GM18909 (cell line): ENCODE data around the gene GABRG3.

ENCODE experiments used
- ATAC-seq: cut with Tn5 transposase; IDR thresholded peaks from one replicate; pipeline ENCODE4 v1.9.1; 2021; ENCODE audit warnings: mild to moderate bottlenecking; ENCODE audit not compliant: unreplicated experiment, poor library complexity

GABRG3 gene

DNA sequence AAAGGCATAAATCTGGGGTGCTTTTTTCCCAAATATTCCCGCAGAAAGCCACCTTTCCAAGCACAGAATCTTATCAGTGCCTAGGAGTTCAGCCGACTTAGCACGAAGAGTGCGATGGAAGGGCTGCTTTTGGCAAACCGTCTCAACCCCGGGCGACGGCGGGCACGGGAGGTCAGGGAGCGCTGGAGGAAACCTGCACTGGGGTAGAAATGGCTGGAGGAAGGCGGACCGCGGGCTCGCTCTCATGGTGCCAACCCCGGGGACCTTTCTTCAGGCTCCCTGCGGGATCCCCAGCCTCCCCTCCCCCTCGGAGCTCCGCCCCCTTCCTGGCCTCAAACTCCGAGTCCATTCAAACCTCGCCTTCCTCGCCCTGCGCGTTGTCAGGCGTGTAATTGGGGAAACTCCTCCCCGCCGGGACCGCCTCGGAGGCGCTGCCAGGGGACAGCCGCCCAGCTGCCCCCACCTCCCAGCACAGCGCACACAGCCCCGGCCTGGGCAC, at the start of gene GABRG3:
Gene GABRG3, plus strand, starts transcription at position 470 of the 499 bp plus-strand sequence.
- no peak for ATAC-seq

DNA sequence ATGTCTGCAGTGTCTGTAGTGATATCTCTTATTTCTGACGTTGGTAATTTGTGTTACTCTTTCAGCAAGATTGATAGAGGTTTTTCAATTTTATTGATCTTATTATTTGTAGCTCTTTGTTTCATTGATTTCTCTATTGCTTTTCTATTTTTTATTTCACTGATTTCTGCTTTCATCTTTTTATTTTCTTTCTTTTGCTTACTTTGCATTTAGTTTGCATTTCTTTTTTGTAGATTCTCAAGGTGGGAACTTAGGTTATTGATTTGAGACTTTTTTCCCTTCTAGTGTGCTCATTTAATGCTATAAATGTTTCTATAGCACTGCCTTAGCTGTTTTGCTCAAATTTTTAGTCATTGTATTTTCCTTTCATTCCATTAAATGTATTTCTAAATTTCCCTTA, 49.5 kb upstream of the GABRG3 start:
- ATAC-seq = no peak

DNA sequence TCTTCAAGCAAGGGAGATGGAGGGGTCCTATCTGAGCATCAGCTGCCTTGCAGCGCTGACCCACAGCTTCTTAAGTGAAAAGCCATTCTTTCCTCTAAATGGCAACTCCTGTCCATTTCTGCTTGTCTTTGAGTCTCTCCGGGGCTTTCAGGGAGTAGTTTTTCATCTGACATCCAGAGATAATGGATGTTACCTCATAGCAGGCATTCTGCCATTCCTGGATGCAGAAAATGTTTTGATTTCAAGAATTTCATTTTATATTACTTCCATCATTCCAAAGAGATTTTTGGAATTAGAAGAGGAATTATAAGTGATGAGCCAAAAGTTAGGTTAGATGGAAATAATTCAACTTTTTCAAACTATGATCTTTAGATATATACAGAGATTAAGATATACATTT, 44.9 kb upstream of the GABRG3 start:
- ATAC-seq = no peak

DNA sequence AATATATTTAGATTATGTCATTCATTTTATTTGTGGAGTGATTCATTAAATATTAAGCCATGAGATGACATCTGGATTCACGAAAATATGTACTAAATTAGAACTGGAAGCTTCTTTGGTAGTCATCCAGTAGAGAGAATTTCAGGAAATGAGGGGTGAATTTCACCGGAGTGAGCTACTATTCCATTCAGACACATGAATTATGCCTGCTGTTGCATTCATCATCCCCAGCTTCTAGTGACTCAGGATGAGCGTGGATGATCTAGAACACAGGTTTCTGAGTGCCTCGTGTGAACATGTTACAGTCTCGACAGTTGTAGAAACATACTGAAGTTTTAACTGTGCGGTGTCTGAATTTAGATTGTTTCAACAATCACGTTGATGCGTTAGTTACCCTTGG, 42.9 kb upstream of the GABRG3 start:
- no peak for ATAC-seq

DNA sequence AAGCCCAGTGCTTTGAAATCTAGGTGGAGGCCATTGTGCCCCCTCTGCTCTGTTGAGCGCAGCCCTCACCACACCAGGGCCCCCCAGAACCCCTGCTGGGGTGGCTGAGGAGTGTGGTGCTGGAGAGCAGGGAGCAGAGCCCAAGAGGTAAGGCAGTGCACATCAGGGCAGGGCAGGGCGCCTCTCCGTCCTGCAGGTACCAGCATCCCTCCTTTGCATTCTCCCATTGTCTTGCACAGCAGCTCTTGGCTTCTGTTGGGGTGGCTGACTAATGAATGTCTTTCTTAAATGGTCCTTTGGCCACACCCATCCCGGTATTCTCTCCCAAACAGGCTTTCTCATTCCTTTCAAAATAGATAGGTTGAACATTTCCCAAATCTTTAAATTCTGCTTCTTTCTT, 41.4 kb upstream of the GABRG3 start:
- ATAC-seq = no peak

DNA sequence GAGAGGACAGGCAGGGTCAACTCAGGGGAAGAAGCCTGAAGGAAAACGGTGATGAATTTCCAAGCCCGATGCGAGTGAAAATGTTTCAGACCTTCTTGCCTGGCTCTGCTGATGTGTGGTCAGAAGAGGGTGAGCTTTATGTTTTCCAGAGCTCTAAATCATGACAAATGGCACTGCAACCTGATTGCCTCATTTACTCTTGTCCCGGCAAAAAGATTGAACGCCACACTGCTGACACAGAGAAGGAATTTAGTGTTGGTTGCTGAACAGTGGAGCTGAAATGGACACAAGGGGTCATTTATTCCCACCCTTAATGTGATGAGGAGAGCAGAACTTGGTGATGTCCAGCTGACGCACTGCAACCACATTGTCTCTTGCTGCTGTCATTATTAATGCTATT, 36.1 kb upstream of the GABRG3 start:
- ATAC-seq = no peak

DNA sequence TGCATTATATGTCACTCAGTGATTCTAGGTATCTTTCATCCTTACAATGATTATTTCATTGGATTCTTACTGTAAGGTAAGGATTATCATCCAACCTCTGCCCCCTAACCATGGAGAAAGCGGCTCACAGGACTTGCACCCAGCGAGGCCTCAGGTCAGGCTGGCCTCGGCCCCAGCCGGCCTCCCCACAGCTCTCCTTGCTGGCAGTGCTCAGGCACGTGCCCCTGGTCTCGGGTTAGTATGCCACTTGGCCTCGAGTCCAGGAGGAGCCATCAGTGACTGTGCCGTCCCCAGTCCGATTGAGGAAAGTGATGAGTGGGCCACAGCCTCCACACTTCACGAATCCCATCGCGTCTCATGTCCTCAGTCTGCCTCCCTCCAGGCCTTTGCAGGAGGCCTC, 35.7 kb upstream of the GABRG3 start:
- ATAC-seq = no peak

DNA sequence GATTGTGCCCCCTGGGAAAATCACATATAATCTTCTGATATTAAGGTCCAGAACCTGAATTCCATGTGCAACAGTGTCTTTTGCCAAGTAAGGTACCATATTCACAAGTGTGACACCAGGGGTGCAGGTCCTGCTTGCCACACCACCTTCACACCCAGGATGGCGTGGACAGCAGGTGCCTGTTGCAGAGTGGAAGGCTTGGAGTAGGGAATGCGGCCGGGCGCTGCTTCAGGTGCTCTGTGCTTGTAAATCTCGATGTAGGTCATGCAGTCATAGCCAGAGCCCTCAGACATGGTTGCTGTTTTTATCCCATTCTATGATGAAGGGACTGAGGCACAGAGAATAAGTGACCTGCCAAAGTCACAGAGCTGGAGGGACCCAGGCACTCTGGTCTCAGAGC, 34.5 kb upstream of the GABRG3 start:
- ATAC-seq = no peak

DNA sequence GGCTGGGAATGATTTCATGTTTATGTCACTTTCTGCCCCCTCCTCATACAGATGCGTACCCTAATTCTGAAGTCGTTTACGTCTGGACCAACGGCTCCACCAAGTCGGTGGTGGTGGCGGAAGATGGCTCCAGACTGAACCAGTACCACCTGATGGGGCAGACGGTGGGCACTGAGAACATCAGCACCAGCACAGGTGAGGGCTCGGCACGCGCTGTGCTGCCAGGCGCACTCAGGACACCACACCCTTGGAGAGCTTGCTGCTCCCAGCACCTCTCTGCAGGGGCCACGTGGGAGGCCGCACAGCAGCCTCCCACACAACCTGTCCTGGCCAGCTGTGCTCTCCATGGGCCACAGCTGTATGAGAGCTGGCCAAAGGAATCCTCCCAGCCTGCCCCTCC, 33.8 kb upstream of the GABRG3 start:
- no peak for ATAC-seq

DNA sequence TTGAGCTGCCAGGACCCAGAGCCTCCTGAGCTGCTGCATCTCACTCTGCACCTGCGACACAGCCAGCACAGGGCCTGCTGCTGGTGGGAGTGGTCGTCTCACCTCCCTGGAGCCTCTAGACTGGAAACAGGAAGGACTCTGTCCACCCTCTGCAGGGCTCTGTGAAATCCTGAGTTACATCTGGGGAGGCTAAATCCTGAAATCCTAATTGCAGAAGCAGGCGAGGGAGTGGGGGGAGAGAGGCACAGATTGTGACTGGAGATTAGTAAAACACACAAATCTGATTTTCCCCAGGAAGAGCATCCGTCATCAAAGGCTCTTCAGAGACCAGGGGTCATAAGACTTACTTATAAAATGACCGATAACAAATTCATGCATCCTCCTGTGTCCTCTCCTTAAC, 31.6 kb upstream of the GABRG3 start:
- ATAC-seq = no peak

DNA sequence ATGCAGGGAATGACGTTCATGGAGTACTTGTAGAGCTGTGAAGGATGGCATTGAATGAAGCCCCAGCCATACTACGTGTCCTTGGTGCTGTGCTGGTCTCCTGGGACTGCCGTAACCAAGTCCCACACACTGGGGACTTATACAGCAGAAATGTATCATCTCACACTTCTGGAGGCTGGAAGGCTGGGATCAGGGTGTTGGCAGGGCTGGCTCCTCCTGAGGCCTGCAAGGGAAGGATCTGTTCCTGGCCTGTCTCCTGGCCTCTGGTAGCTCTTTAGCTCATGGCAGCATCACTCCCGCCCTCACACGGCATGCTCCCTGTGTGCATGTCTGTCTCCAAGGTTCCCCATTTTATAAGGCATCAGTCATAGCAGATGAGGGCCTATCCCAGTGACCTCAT, 29.5 kb upstream of the GABRG3 start:
- ATAC-seq = no peak

DNA sequence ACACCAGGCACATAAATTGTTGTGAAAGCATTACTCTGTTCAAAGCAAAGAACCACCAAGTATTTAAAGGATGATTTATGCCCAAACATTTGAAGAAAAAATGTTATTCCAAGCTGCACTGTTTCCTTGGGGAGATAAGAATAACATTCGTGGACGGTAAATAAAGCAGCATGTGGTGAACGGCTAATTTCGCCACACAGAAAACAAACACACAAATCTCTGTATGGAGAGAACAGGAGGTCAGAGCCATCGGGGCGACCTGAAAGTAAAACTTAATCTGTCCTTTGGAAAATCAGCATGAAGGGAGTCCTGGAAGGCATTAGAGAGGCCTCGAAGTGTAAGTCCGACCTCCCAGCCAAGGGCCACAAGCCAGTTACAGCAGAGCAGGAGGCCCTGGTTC, 27.1 kb upstream of the GABRG3 start:
- ATAC-seq = no peak

DNA sequence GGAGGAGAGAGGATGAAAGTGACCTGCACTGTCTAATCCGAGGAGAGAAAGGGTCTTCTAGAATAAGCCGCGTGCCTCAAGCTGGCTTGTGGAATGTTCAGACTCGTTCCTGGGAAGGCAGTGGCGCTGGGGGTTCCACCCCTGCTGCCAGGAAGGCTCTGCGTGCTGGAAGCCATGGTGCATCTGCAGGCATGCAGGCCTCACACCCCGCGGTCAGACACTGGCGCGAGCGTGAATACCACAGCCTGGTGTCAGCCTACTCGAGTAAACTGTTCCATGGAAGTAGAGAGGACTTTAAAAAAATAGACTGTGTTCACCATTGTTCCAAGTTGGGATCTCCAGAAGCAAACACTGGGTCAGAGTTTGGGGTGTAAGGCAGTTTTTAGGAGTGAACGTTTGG, 25.9 kb upstream of the GABRG3 start:
- no peak for ATAC-seq

DNA sequence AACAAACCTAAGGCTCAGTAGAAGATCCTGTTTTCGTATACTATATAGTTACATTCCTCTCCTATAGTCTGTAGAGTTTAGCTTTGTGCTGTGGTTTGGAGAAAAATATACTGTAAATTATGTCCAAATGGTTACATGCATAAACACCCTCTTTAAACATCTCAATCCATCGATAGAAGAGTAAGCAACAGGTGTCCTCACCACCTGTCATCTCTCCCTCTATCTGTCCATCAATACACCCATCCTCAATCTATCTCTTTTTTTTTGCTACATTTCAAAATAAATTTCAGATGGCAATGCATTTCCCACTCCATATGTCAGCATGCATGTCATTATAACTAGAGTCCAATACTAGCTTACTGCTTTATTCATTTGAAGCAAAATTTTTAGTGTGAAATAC, 21.0 kb upstream of the GABRG3 start:
- ATAC-seq = no peak

DNA sequence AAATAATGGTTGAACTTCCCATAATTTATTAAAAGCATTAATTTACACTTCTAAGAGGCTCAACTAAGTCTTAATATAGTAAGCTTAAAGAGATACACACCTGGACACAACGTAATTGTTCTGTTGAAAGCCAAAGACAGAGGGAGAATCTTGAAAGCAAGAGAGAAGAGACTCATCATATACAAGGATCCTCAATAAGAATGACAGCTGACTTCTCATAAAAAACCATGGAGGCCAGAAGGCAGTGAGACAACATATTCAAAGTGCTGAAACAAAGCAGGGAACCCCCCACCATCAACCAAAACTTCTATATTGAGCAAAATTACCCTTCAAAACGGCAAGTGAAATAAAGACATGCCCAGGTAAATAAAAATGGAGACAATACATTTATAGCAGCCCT, 16.6 kb upstream of the GABRG3 start:
- ATAC-seq = no peak

DNA sequence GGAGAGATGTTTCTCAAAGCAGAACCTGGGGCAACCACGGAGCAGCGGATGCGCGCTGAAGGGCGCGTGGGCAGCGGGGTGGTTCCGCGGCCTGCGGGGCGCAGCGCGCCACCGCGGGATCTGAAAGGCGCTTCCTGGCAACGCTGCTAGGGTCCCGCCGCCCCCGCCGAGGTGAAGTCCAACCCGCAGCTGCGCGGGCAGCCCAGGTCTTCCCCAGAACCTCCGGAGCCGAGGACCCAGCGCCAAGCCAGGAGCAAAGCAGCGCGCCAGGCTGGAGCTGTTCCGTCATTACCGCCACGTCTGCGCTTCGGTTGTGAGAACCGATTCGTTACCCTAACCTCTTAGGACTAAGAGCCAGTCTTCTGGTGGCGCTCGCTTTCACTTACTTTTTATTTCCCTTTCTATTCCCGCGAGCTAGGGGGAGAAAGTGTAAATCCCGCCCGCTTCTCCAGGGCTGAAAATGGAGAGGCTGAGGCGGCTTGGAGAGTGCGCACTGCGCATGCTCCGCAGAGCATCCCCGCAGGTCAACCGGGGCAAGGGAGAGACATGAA, 3.2 kb upstream of the GABRG3 start:
- no peak for ATAC-seq

DNA sequence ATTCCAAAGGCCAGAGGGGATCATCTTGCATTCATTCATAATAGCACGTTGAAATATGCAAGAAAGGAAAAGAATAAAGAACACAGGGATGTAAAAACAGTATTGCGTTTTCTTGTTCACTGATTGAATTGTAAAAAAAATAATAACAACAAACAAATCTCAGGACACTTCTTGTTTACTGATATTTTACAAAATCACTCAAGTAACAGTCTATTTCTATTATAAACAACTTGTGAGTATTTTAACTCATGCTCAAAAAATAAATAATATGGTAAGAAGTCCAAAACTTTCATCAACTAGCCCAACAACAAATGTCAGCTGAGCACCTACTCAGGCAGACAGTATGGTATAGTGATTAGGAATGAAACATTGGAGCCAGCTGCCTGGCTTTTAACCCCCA, 2.2 kb upstream of the GABRG3 start:
- no peak for ATAC-seq

DNA sequence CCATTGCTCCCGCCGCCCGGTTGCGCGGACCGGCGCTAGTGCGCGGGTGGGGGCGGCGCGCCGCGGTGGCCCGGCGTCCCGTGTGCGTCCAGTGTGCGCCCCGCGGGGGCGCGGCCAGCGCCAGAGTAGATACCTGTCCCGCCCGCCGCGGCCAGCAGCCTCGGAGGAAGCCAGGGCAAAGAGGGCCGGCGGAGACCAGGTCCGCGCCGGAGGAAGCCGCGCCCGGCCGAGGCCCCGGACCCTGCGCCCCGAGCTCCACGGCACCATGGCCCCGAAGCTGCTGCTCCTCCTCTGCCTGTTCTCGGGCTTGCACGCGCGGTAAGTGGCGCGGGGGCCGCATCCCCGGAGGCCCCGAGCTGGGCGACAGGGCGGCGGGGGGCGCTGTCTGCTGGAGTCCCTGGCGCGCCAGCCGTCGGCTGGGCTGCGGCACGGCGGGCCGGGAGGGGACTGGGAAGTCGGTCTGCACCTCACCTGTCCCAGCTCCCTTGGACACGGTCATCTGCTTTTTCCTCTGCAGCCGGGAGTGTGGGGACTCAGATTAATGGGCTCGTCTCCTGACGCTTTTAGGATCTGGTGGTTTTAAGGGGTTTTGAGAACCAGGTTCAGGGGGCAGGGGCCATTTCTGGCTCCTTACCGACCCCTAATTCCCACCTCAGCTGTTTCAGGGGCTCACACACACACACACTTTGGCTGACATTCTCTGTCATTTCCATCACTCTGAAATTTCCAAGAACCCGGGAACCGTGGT, 464 bp downstream of the GABRG3 start:
- no peak for ATAC-seq

DNA sequence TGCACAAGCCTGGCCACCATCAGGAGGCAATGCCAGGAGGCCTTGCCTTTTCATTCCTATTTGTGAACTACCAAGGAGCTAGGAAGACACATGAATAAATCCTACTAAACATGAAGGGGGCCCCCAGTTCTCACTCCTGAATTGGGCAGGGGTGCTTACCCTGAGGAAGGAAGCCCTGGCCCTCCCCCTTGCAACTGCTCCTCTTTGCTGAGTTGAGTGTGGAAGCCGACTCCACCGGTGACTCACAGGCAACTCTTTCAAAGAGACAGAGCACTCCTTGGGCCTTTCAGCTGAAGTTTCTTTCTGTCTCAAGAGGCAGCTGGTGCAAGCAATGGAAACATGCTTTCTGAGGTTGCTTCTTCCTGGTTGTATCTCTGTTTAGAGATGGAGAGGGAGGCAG, 1.7 kb downstream of the GABRG3 start:
- no peak for ATAC-seq

DNA sequence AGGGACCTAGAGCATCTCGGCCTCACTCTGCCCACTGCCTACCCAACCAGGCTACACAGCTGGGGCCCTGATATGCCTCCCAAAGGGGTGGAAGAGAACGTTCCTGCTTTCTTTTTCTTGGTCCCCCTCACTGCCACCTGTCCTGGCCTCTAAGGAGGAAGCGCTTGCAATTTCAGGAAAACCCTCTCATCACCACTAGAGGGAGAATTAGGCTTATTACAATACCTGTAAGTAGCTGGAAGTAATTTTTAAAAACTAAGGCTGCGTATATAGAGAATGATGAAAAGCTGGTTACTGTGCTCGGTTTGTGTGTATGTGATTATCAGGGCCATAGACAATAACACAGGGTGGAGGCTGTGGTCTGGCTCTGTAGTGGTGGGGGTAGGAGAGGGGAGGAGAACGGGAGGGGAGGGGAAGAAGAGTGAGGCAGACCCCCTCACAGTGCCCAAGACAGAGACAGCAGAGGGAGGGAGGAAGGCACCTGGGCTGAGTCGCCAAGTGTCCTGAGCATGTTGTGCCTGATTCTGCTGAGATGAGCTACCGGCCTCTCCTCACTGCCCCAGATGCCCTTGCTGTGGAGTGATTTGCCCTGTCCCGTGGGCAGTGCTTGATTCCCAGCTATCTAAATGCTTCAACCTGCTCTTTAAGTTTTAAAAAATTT, 3.3 kb downstream of the GABRG3 start:
- no peak for ATAC-seq

DNA sequence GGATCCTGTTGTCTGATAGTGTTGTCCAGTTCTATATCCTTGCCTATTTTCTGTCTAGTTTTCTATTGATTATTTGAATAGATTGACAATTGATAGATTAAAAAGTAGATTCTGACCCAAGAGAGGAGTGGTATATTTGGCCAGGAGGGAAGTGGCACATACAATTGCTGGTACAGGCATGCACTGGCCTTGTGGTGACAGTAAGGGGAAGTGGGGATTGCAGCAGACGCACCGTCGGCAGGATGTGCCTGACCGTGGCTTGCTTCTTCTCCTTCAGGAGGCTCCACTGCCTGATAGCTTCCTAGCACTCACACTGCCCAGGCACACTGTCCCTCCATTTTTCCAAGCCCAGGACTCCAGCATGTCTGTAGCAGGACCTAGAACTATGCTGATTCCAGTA, 10.5 kb downstream of the GABRG3 start:
- no peak for ATAC-seq

DNA sequence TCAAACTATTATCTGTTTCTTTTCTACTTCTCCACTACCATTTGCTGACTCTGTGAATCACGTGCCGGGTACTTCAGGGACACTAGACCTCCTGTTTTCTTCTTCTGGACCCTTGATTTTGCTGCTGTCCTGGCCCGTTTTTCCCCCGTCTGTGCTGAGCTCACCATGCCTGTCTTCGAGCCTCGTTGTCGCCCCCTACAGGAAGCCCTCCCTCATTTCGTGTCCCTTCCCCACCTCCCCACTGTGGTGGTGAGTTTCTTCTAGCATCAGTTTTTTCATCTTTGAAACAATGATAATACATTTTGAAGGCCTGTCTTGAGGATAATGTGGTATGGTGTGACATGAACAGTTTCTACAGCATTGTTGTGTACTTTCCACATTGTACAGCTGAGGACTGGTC, 12.8 kb downstream of the GABRG3 start:
- no peak for ATAC-seq
